HCT116 (cell line): ENCODE data around the gene OAS2.

ENCODE experiments used
- CEBPB ChIP-seq: IDR thresholded peaks from 2 replicates; pipeline ENCODE4 v1.6.1; 2012; ENCODE audit warnings: low read depth
- CTCF ChIP-seq, 3 experiments: fragments of 200-600 bp in 1 of 3; sonication (generic) in 1 of 3; IDR thresholded peaks in 2 of 3; conservative IDR thresholded peaks in 1 of 3; 2 replicates each; pipeline ENCODE4 v1.5.1; 2012 to 2017; ENCODE audit warnings: low read depth in 2 of 3, low read length in 2 of 3, antibody characterized with exemption in 1 of 3, borderline replicate concordance in 1 of 3, control low read depth in 1 of 3, mild to moderate bottlenecking in 1 of 3, mixed read lengths in 1 of 3, mixed run types in 1 of 3, moderate library complexity in 1 of 3; ENCODE audit not compliant: insufficient read depth in 1 of 3
- EZH2 ChIP-seq: fragments of 200-600 bp; sonication (generic); IDR thresholded peaks from 2 replicates; pipeline ENCODE4 v1.6.1; 2017; ENCODE audit warnings: antibody characterized with exemption, mixed run types
- JUND ChIP-seq: IDR thresholded peaks from 2 replicates; pipeline ENCODE4 v1.6.1; 2012
- POLR2A ChIP-seq: IDR thresholded peaks from 2 replicates; pipeline ENCODE4 v1.7.0; 2011; ENCODE audit warnings: borderline replicate concordance; ENCODE audit not compliant: insufficient read depth, insufficient read length; ENCODE audit errors: extremely low read depth
- RAD21 ChIP-seq: IDR thresholded peaks from 2 replicates; pipeline ENCODE4 v1.6.1; 2012; ENCODE audit warnings: low read depth, mild to moderate bottlenecking
- SIN3A ChIP-seq: IDR thresholded peaks from 2 replicates; pipeline ENCODE4 v1.6.1; 2012; ENCODE audit warnings: low read depth
- SP1 ChIP-seq: IDR thresholded peaks from 2 replicates; pipeline ENCODE4 v1.6.1; 2012; ENCODE audit warnings: low read depth
- YY1 ChIP-seq: IDR thresholded peaks from 2 replicates; pipeline ENCODE4 v1.6.1; 2011; ENCODE audit warnings: low read length, low read depth, moderate library complexity, mild to moderate bottlenecking; ENCODE audit not compliant: insufficient replicate concordance; ENCODE audit errors: extremely low read depth
- ZBTB33 ChIP-seq: IDR thresholded peaks from 2 replicates; pipeline ENCODE4 v1.6.1; 2011; ENCODE audit warnings: mild to moderate bottlenecking, low read length, moderate library complexity; ENCODE audit not compliant: insufficient replicate concordance; ENCODE audit errors: extremely low read depth
- ZNF274 ChIP-seq: fragments of 200-500 bp; sonication (Bioruptor generic); IDR thresholded peaks from 2 replicates; pipeline ENCODE4 v1.6.1; 2014; ENCODE audit warnings: mild to moderate bottlenecking, low read depth, low read length, inconsistent platforms

GRCh38 chr12:112998987-112999767 is 20.9 kb downstream of the OAS2 start:
- TF ChIP-seq CTCF (IDR thresholded peaks at IDR 0.05 in 2 of 3, conservative IDR thresholded peaks at IDR 0.05 in 1 of 3; ENCODE audit: borderline replicate concordance in 1 of 3, insufficient read depth in 1 of 3, low read depth in 2 of 3, low read length in 2 of 3) = no peak
- no peak for TF ChIP-seq CEBPB
- TF ChIP-seq POLR2A = no peak
- no peak for TF ChIP-seq EZH2
- TF ChIP-seq SIN3A = no peak
- no peak for TF ChIP-seq JUND
- no peak for TF ChIP-seq YY1
- TF ChIP-seq ZBTB33 = no peak
- no peak for TF ChIP-seq ZNF274
- TF ChIP-seq RAD21 = no peak
- no peak for TF ChIP-seq SP1
